GM12878 (cell line): ENCODE results near the gene METAP1.

Experiments
- RFX5 ChIP-seq: IDR thresholded peaks from 2 replicates; pipeline ENCODE4 v1.6.1; 2011; ENCODE audit warnings: low read depth, low read length, improper control_type of control experiment
- STAT1 ChIP-seq: fragments of 450-650 bp; conservative IDR thresholded peaks from 2 replicates; pipeline ENCODE4 v1.6.1; 2014; ENCODE audit warnings: antibody characterized with exemption, mild to moderate bottlenecking

DNA sequence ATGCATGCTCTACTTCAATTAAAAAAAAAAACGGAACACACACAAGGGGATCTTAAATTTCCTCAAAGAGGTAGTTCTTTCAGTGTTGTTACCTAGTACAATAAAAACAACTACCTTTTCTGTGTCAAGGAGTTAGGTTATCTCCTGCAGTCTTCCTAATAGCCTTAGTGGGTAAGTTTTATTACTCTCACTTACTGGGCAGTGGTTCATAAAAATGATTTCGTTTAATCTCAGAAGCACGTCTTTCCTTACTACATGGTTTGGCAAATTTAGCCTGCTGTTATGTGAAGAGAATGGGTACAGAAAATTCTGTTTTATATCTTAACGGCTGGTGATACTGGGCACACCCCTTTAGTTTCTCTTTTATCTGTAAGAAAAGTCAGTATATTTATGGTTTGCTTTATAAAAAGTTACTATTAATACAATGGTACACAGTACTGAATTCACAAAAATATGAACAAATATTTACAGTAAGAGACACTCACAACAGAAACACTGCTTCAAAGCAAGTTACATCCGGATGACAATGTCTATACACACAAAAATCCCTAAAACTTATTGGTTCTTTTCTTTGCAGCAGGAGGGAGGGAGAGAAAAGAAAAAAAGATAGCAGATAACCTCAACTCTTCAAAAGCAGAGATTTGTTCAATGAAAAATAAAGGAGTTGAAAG is 84.2 kb downstream of the METAP1 start:
- TF ChIP-seq STAT1 = no peak
- TF ChIP-seq RFX5 = no peak
